Panc1 (cell line): ENCODE results near the gene PSMB9. TPM values are rescaled to one million over a fixed set of nuclear protein-coding genes. Genes with fewer than 3 reads are reported as not detected.

Source experiments
- ATAC-seq: fragments of 200-7000 bp; cut with Tn5 transposase; 2 replicates; pipeline ENCODE4 v1.9.1; 2020; ENCODE audit warnings: mild to moderate bottlenecking, moderate library complexity
- BruUV-seq: library from RNA; stranded (reverse); fragments of 400-500 nt; replicated peaks from 2 replicates; lab custom pipeline; 2021; lab: Mats Ljungman, UMichigan
- CTCF ChIA-PET: fragments of 300-600 bp; sonication (Branson Sonifier 250); formaldehyde crosslinking; loops from one replicate; lab custom pipeline; 2022; ENCODE audit warnings: antibody characterized with exemption; lab: Charles Lee
- POLR2A ChIA-PET: fragments of 300-600 bp; sonication (Branson Sonifier 250); formaldehyde crosslinking; loops from one replicate; lab custom pipeline; 2022; ENCODE audit warnings: antibody characterized with exemption; lab: Charles Lee
- DNase-seq: peaks from one replicate; pipeline ENCODE4 v3.0.0-alpha.2; 2010; ENCODE audit warnings: low read depth, low spot score
- H3K27ac ChIP-seq: 2 replicates; pipeline ENCODE4 v1.5.1; 2011; ENCODE audit warnings: mild to moderate bottlenecking, low read length, inconsistent platforms
- H3K27me3 ChIP-seq: fragments of 200-500 bp; sonication (Bioruptor generic); 2 replicates; pipeline ENCODE4 v1.6.0; 2014; ENCODE audit warnings: low read length, inconsistent platforms; ENCODE audit not compliant: control insufficient read depth, insufficient read depth
- H3K36me3 ChIP-seq: fragments of 200-500 bp; sonication (Bioruptor generic); 2 replicates; pipeline ENCODE4 v1.5.1; 2014; ENCODE audit warnings: inconsistent platforms, mild to moderate bottlenecking, low read length, moderate library complexity; ENCODE audit not compliant: control insufficient read depth, insufficient read depth
- H3K4me1 ChIP-seq: 2 replicates; pipeline ENCODE4 v1.5.1; 2011; ENCODE audit warnings: inconsistent platforms, mild to moderate bottlenecking, low read length, moderate library complexity; ENCODE audit not compliant: control insufficient read depth, insufficient read depth
- H3K4me3 ChIP-seq, 2 experiments: 2 replicates each; pipeline ENCODE4 v1.5.1; 2011 to 2012; ENCODE audit warnings: low read depth in 2 of 2, low read length in 2 of 2, mild to moderate bottlenecking in 2 of 2, inconsistent platforms in 1 of 2, moderate library complexity in 1 of 2
- H3K9me3 ChIP-seq: fragments of 200-500 bp; sonication (Bioruptor generic); 2 replicates; pipeline ENCODE4 v1.5.1; 2014; ENCODE audit warnings: low read depth, mild to moderate bottlenecking, inconsistent platforms, low read length, moderate library complexity; ENCODE audit not compliant: control insufficient read depth, insufficient read depth
- POLR2AphosphoS5 ChIP-seq: IDR thresholded peaks from 2 replicates; pipeline ENCODE4 v1.6.1; 2012; ENCODE audit warnings: mild to moderate bottlenecking, low read depth, low read length, moderate library complexity
- SIN3A ChIP-seq: IDR thresholded peaks from 2 replicates; pipeline ENCODE4 v1.6.1; 2012; ENCODE audit warnings: low read depth, mild to moderate bottlenecking, low read length, moderate library complexity, borderline replicate concordance; ENCODE audit not compliant: insufficient read depth
- TCF7L2 ChIP-seq: IDR thresholded peaks from 2 replicates; pipeline ENCODE4 v1.6.1; 2011; ENCODE audit warnings: mild to moderate bottlenecking, low read depth, low read length, inconsistent platforms
- in situ Hi-C: cut with HindIII; loops from 2 replicates; pipeline ENCODE4 v1.10.0; 2016; ENCODE audit warnings: low sequenced_read_pairs, low pct_unique_long_range_greater_than_20kb
- intact Hi-C: fragments of 100-400 bp; cut with micrococcal nuclease; formaldehyde crosslinking; loops from one replicate; pipeline ENCODE4 v1.10.0; 2022; ENCODE audit not compliant: unreplicated experiment
- total RNA-seq: library from RNA; stranded (reverse); gene quantifications from one replicate; pipeline ENCODE4 v1.2.1, GENCODE V29; 2021; ENCODE audit not compliant: unreplicated experiment
- TF ChIP-seq, protein P1 (sequence below): fragments of 450-650 bp; IDR thresholded peaks from 2 replicates; pipeline ENCODE4 v1.5.1; 2017; ENCODE audit warnings: mild to moderate bottlenecking
- TF ChIP-seq, protein P2 (sequence below), 2 experiments: IDR thresholded peaks; 2 replicates each; pipeline ENCODE4 v1.6.1; 2011 to 2012; ENCODE audit warnings: low read depth in 2 of 2, control low read depth in 1 of 2, low read length in 1 of 2, mild to moderate bottlenecking in 1 of 2, moderate library complexity in 1 of 2; ENCODE audit not compliant: insufficient read depth in 1 of 2

The PSMB9 gene
- total RNA-seq, 1 experiment from 2014 or later, result 41.5 TPM

DNA sequence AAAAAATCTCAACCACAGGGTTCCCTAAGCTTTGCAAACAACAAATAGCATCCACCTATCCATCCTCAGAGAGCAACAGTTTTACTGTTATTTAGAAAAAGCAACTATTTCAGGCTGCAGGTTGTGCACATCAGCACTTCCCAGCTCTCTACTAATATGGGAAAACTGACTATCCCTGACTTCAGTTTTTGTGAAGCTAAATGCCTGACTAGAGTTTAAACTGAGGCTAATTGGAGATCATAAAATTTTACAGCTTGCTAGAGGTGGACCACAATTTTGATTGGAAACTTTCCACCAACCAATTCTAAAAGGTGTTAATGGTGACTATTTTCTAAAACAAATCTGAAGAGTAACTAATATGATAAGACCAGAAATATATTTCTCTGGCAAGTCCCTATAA is 50.0 kb downstream of the PSMB9 start:
- intact Hi-C loops (no loop called here), in situ Hi-C loops (no loop called here)
- ChIA-PET CTCF (no interaction called here), POLR2A (interaction anchor here (0.6 kb wide), 1 partner anchor 58 kb away, joined by 6 read pairs; no protein-coding TSS in a partner anchor)
- Histone ChIP-seq H3K27me3 (no peaks in the 10 kb centered on the region; the same call in 1 of the 2 replicates), H3K36me3 (no peaks in the 10 kb centered on the region), H3K4me1 (no peaks in the 10 kb centered on the region), H3K9me3 (no peaks in the 10 kb centered on the region), H3K27ac (no peak overlapping the region), H3K4me3 (no peak overlapping the region)
- BruUV-seq, result no TSS peak
- DNase-seq (no peak), ATAC-seq (no peak)
- TF ChIP-seq, protein P1, sequence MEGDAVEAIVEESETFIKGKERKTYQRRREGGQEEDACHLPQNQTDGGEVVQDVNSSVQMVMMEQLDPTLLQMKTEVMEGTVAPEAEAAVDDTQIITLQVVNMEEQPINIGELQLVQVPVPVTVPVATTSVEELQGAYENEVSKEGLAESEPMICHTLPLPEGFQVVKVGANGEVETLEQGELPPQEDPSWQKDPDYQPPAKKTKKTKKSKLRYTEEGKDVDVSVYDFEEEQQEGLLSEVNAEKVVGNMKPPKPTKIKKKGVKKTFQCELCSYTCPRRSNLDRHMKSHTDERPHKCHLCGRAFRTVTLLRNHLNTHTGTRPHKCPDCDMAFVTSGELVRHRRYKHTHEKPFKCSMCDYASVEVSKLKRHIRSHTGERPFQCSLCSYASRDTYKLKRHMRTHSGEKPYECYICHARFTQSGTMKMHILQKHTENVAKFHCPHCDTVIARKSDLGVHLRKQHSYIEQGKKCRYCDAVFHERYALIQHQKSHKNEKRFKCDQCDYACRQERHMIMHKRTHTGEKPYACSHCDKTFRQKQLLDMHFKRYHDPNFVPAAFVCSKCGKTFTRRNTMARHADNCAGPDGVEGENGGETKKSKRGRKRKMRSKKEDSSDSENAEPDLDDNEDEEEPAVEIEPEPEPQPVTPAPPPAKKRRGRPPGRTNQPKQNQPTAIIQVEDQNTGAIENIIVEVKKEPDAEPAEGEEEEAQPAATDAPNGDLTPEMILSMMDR, result no peak
- TF ChIP-seq, protein P2, sequence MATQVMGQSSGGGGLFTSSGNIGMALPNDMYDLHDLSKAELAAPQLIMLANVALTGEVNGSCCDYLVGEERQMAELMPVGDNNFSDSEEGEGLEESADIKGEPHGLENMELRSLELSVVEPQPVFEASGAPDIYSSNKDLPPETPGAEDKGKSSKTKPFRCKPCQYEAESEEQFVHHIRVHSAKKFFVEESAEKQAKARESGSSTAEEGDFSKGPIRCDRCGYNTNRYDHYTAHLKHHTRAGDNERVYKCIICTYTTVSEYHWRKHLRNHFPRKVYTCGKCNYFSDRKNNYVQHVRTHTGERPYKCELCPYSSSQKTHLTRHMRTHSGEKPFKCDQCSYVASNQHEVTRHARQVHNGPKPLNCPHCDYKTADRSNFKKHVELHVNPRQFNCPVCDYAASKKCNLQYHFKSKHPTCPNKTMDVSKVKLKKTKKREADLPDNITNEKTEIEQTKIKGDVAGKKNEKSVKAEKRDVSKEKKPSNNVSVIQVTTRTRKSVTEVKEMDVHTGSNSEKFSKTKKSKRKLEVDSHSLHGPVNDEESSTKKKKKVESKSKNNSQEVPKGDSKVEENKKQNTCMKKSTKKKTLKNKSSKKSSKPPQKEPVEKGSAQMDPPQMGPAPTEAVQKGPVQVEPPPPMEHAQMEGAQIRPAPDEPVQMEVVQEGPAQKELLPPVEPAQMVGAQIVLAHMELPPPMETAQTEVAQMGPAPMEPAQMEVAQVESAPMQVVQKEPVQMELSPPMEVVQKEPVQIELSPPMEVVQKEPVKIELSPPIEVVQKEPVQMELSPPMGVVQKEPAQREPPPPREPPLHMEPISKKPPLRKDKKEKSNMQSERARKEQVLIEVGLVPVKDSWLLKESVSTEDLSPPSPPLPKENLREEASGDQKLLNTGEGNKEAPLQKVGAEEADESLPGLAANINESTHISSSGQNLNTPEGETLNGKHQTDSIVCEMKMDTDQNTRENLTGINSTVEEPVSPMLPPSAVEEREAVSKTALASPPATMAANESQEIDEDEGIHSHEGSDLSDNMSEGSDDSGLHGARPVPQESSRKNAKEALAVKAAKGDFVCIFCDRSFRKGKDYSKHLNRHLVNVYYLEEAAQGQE (IDR thresholded peaks at IDR 0.05; ENCODE audit: insufficient read depth in 1 of 2, low read depth in 2 of 2, low read length in 1 of 2), result no peak
- TF ChIP-seq POLR2AphosphoS5, result no peak
- TF ChIP-seq SIN3A, result no peak
- no peak for TF ChIP-seq TCF7L2

DNA sequence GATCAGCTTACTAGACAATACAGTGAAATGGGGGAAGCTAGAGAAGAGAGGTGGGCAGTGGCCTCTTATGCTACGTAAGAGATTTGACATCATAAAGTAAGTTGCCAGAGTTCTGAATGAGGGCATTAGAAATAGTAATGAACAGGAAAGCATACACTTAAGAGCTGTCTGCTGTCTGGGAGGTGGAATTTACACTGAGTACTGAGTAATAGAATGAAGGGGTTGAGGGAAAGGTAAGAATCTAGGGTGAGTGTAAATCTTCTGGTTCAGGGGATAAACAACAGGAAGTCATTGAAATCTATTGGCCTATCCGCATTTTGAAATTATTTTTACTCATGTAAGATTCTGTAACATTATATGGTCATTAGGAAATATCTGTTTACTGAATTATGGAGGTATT is 51.1 kb downstream of the PSMB9 start:
- TF ChIP-seq, protein P2 (IDR thresholded peaks at IDR 0.05; ENCODE audit: insufficient read depth in 1 of 2, low read depth in 2 of 2, low read length in 1 of 2), result no peak
- TF ChIP-seq, protein P1, result no peak
- TF ChIP-seq POLR2AphosphoS5 (no peak), SIN3A (no peak), TCF7L2 (no peak)
- ATAC-seq, result no peak
- intact Hi-C loops, result no loop called here
- no peaks in the 10 kb centered on the region for H3K9me3 ChIP-seq
- ChIA-PET CTCF (interaction anchor here (0.7 kb wide), 1 partner anchor 9 kb away, joined by 10 read pairs; no protein-coding TSS in a partner anchor), POLR2A (interaction anchor here (0.6 kb wide), 1 partner anchor 17 kb away, joined by 4 read pairs; no protein-coding TSS in a partner anchor)
- H3K36me3 ChIP-seq, result no peaks in the 10 kb centered on the region
- DNase-seq, result no peak
- in situ Hi-C loops, result no loop called here
- no TSS peak for BruUV-seq
- H3K4me1 ChIP-seq, result no peaks in the 10 kb centered on the region
- no peaks in the 10 kb centered on the region; the same call in 1 of the 2 replicates for H3K27me3 ChIP-seq
- H3K27ac ChIP-seq, result no peak overlapping the region
- H3K4me3 ChIP-seq, result no peak overlapping the region
